Ishikawa (cell line): ENCODE measurements around the gene INPP5E.

ENCODE experiments used
- CEBPB ChIP-seq: IDR thresholded peaks from 2 replicates; pipeline ENCODE4 v1.6.1; 2012
- CREB1 ChIP-seq: IDR thresholded peaks from 2 replicates; pipeline ENCODE4 v1.6.1; 2012; ENCODE audit warnings: low read depth
- EGR1 ChIP-seq: IDR thresholded peaks from 2 replicates; pipeline ENCODE4 v1.6.1; 2012
- EP300 ChIP-seq: IDR thresholded peaks from 2 replicates; pipeline ENCODE4 v1.6.1; 2012; ENCODE audit warnings: borderline replicate concordance
- FOXM1 ChIP-seq: IDR thresholded peaks from 2 replicates; pipeline ENCODE4 v1.6.1; 2012; ENCODE audit warnings: low read depth, borderline replicate concordance
- MAX ChIP-seq: IDR thresholded peaks from 2 replicates; pipeline ENCODE4 v1.6.1; 2012
- NFIC ChIP-seq: IDR thresholded peaks from 2 replicates; pipeline ENCODE4 v1.6.1; 2012
- RAD21 ChIP-seq: IDR thresholded peaks from 2 replicates; pipeline ENCODE4 v1.6.1; 2012; ENCODE audit warnings: low read depth
- REST ChIP-seq: IDR thresholded peaks from 2 replicates; pipeline ENCODE4 v1.6.1; 2012; ENCODE audit warnings: low read depth, mild to moderate bottlenecking
- TAF1 ChIP-seq: IDR thresholded peaks from 2 replicates; pipeline ENCODE4 v1.6.1; 2012; ENCODE audit warnings: low read depth, mild to moderate bottlenecking
- TCF12 ChIP-seq: IDR thresholded peaks from 2 replicates; pipeline ENCODE4 v1.6.1; 2012; ENCODE audit warnings: low read depth
- TEAD4 ChIP-seq: IDR thresholded peaks from 2 replicates; pipeline ENCODE4 v1.6.1; 2012
- USF1 ChIP-seq: IDR thresholded peaks from 2 replicates; pipeline ENCODE4 v1.6.1; 2012
- YY1 ChIP-seq: IDR thresholded peaks from 2 replicates; pipeline ENCODE4 v1.6.1; 2012; ENCODE audit warnings: low read depth
- ZBTB7A ChIP-seq: IDR thresholded peaks from 2 replicates; pipeline ENCODE4 v1.6.1; 2012; ENCODE audit warnings: low read depth

Gene INPP5E

GRCh38 chr9:136443687-136444086 lies 4.0 kb upstream of the INPP5E start:
- no peak for TF ChIP-seq TCF12
- no peak for TF ChIP-seq EP300

- TF ChIP-seq FOXM1 (no peak), NFIC (no peak), EGR1 (no peak), CEBPB (no peak), USF1 (no peak), REST (no peak), MAX (no peak), RAD21 (no peak), TAF1 (no peak), TEAD4 (no peak), ZBTB7A (no peak)
Observed at GRCh38 chr9:136443087-136443486, 3.4 kb upstream of the INPP5E start.

- TF ChIP-seq NFIC: no peak
- no peak for TF ChIP-seq FOXM1
- TF ChIP-seq TAF1: no peak
- no peak for TF ChIP-seq USF1
- TF ChIP-seq CEBPB: no peak
- TF ChIP-seq REST: no peak
- no peak for TF ChIP-seq RAD21
- no peak for TF ChIP-seq TEAD4
Observed at GRCh38 chr9:136442265-136442664, 2.6 kb upstream of the INPP5E start.

GRCh38 chr9:136441681-136442245 lies 2.1 kb upstream of the INPP5E start:
- TF ChIP-seq ZBTB7A: no peak

GRCh38 chr9:136441191-136441680 lies 1.6 kb upstream of the INPP5E start:
- TF ChIP-seq RAD21: no peak
- no peak for TF ChIP-seq MAX
- TF ChIP-seq CEBPB: no peak
- TF ChIP-seq YY1: no peak
- TF ChIP-seq TAF1: no peak
- TF ChIP-seq FOXM1: no peak
- TF ChIP-seq TCF12: no peak
- no peak for TF ChIP-seq ZBTB7A
- no peak for TF ChIP-seq NFIC
- TF ChIP-seq USF1: no peak
- TF ChIP-seq EP300: no peak
- TF ChIP-seq CREB1: no peak
- TF ChIP-seq EGR1: no peak
- no peak for TF ChIP-seq TEAD4
- TF ChIP-seq REST: no peak
